Upper lobe of left lung (tissue), 4 donors: Measurements from ENCODE around the gene PRF1.

Source experiments
- EP300 ChIP-seq, 4 donors: sonication (generic); formaldehyde crosslinking; IDR thresholded peaks; one replicate each; pipeline ENCODE4 v1.5.1; 2017; ENCODE audit warnings: antibody characterized with exemption in 4 of 4, control low read depth in 2 of 4
- POLR2AphosphoS5 ChIP-seq, 2 donors: sonication (generic); formaldehyde crosslinking; IDR thresholded peaks; one replicate each; pipeline ENCODE4 v1.5.1; 2017; ENCODE audit warnings: antibody characterized with exemption in 2 of 2
- TF ChIP-seq, protein P1 (sequence below), 6 experiments: fragments of 450-650 bp in 4 of 6; fragments of 200-600 bp in 2 of 6; sonication (generic) in 2 of 6; IDR thresholded peaks; one replicate each; pipeline ENCODE4 v1.5.1; 2016 to 2019; ENCODE audit warnings: antibody characterized with exemption in 6 of 6

- TF ChIP-seq POLR2AphosphoS5 (IDR thresholded peaks at IDR 0.05), result no peak
- TF ChIP-seq, protein P1, sequence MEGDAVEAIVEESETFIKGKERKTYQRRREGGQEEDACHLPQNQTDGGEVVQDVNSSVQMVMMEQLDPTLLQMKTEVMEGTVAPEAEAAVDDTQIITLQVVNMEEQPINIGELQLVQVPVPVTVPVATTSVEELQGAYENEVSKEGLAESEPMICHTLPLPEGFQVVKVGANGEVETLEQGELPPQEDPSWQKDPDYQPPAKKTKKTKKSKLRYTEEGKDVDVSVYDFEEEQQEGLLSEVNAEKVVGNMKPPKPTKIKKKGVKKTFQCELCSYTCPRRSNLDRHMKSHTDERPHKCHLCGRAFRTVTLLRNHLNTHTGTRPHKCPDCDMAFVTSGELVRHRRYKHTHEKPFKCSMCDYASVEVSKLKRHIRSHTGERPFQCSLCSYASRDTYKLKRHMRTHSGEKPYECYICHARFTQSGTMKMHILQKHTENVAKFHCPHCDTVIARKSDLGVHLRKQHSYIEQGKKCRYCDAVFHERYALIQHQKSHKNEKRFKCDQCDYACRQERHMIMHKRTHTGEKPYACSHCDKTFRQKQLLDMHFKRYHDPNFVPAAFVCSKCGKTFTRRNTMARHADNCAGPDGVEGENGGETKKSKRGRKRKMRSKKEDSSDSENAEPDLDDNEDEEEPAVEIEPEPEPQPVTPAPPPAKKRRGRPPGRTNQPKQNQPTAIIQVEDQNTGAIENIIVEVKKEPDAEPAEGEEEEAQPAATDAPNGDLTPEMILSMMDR (IDR thresholded peaks at IDR 0.05), result no peak
- no peak for TF ChIP-seq EP300 (IDR thresholded peaks at IDR 0.05)
These were observed 5.4 kb downstream of the PRF1 start for GRCh38 chr10:70596860-70597809.
